ENCODE measurements around the gene ACSM2A.
"Not testable (repeated sequence)": the region's sequence is repeated elsewhere in the genome, so short reads cannot be mapped to it uniquely, and the experiment has no call there.

Gene ACSM2A

GRCh38 chr16:20441859-20442258 is 9.5 kb upstream of the ACSM2A start:
- DNase-seq; in situ Hi-C loops (cut with HindIII; ENCODE audit: low pct_ligation_motif_present, low pct_unique_long_range_greater_than_20kb, low sequenced_read_pairs): not testable (repeated sequence)

DNA sequence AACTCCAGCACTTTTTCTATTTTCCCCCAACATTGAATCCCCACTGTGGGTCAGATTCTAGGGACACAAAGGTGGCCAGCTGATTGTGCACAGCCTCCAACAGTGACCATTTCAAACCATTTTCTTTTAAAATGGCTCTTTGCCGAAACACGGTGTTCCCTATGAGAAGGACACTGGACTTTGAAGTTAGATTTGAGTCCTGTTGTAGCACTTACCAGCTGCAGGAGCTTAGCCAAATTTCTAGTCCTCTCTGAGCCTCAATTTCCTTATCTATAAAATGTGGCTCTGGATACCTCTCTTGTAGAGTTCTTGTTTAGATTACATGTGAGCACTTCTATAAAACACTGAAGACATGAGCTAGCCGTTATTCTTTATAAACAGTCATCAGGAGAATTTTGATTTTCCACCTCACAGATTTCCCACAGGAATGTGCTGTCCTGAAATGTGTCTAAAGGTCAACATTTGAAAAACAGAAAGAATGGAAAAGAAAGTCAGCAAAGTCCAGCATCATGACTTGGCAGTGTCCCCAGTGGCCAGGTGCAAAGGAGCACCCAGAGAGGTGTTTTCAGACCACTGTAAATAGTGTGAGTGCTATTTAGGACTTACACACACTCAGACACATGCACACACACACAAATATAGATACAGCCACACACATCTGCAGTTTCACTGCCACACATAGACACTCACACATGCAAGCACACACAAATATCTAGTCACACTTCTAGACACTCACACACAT is 4.5 kb upstream of the ACSM2A start:
- in situ Hi-C loops (cut with HindIII; ENCODE audit: low pct_ligation_motif_present, low pct_unique_long_range_greater_than_20kb, low sequenced_read_pairs) = not testable (repeated sequence)

DNA sequence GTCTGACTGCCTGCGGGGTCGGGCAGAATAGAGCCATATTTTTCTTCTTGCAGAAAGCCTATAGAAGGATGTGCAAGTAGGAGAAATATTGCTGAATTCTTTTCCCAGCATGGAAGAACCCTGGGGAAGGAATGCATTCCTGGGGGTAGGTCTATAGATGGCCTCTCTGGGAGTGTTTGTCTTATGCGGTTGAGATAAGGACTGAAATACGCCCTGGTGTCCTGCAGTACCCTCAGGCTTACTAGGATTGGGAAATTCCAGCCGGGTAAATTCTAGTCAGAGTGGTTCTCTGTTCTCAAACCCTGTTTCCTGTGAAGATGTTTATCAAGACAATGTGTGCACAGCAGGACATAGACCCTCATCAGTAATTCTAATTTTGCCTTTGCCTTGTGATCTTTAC is 2.3 kb downstream of the ACSM2A start:
- DNase-seq; in situ Hi-C loops (cut with HindIII; ENCODE audit: low pct_ligation_motif_present, low pct_unique_long_range_greater_than_20kb, low sequenced_read_pairs): not testable (repeated sequence)

More for the DNA sequence above, 4.5 kb upstream of the ACSM2A start:
- not testable (repeated sequence) for DNase-seq

- in situ Hi-C loops (cut with HindIII; ENCODE audit: low pct_ligation_motif_present, low pct_unique_long_range_greater_than_20kb, low sequenced_read_pairs); DNase-seq: not testable (repeated sequence)
These were observed 7.9 kb downstream of the ACSM2A start for GRCh38 chr16:20459227-20459626.

DNA sequence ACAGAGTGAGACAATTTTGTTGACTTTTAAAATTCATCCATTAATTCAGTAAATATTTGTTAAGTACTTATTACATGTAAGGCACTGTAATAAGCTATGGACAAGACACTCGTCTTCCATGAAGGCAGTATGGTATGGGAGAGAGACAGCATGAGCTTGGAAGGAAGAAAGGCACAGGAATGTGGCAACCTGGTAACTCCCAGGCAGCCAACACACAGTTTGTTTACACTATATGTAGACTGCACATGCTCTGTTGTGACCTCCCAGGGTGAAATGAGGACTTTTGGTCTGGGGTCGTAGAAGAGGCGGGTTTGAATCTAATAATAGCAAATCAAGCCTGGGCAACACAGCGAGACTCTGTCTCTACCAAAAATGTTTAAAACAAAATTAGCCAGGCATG is 9.0 kb downstream of the ACSM2A start:
- in situ Hi-C loops (cut with HindIII; ENCODE audit: low pct_ligation_motif_present, low pct_unique_long_range_greater_than_20kb, low sequenced_read_pairs); DNase-seq: not testable (repeated sequence)

GRCh38 chr16:20468954-20469353 is 17.6 kb downstream of the ACSM2A start:
- DNase-seq; in situ Hi-C loops (cut with HindIII; ENCODE audit: low pct_ligation_motif_present, low pct_unique_long_range_greater_than_20kb, low sequenced_read_pairs): not testable (repeated sequence)

- in situ Hi-C loops (cut with HindIII; ENCODE audit: low pct_ligation_motif_present, low pct_unique_long_range_greater_than_20kb, low sequenced_read_pairs); DNase-seq: not testable (repeated sequence)
These were observed 18.6 kb downstream of the ACSM2A start for GRCh38 chr16:20469930-20470329.

- DNase-seq; in situ Hi-C loops (cut with HindIII; ENCODE audit: low pct_ligation_motif_present, low pct_unique_long_range_greater_than_20kb, low sequenced_read_pairs): not testable (repeated sequence)
These were observed 19.4 kb downstream of the ACSM2A start for GRCh38 chr16:20470732-20471131.

DNA sequence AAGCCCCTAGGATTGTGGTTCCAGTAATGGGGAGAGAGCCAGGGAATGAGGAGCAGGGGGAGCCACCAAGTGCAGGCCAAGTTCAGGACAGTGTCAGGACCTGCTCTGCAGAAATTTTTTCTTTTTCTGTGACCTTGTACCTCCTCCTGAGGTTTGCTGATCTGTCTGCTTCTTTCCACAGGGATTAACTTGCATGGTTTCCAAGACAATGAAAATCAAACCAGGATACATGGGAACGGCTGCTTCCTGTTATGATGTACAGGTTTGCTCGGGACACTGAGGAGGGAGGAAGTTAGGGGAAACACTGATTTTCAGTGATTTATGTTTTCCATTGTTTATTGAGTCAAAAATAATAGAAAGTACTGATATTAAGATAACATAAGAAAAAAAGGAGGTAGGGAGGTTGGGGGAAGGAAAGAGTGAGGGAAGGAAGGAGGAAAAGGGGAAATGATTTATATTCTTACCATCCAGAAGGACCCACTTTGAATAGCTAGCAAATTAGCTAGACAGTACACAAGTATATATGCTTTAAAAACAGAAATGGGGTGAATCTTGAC is 25.9 kb downstream of the ACSM2A start:
- in situ Hi-C loops (cut with HindIII; ENCODE audit: low pct_ligation_motif_present, low pct_unique_long_range_greater_than_20kb, low sequenced_read_pairs); DNase-seq: not testable (repeated sequence)

GRCh38 chr16:20483989-20484388 is 32.7 kb downstream of the ACSM2A start:
- DNase-seq; in situ Hi-C loops (cut with HindIII; ENCODE audit: low pct_ligation_motif_present, low pct_unique_long_range_greater_than_20kb, low sequenced_read_pairs): not testable (repeated sequence)

DNA sequence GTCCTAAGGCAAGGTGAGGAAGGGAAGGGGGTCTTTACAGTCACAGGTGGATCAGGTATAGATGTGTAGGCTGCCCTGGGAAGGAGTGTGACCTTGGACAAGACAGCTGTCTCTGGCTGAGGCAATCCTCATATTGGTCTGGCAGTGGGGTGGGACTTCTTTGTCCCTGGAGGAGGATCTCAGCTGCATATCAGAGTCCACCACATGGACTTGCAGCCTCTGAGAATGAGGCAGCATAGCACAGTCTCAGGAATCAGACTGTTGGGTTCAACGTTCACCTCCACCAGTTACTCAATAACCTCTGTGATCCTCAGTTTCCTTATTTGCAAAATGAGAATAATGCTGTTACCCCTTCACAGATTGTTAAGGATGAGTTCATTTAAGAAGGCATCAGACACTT is 33.4 kb downstream of the ACSM2A start:
- DNase-seq = no peak
- in situ Hi-C loops (cut with HindIII; ENCODE audit: low pct_ligation_motif_present, low pct_unique_long_range_greater_than_20kb, low sequenced_read_pairs) = no loop called here

DNA sequence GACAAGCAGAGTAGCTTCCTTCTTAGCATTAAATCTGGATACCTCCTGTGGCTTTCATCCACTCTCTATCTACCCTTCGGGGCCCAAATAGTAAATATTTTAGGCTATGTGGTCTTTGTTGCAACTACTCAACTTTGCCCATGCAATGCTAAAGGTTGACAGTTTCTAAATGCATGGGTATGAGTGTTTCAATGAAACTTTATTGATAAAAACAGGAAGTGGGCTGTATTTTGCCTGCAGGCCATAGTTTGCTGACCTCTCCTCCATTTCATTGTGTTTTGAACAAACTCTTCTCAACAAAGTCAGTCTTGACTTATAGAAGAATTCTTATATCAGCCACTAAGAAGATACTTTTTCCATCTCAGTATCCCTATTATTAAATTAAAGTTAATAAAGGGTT is 34.1 kb downstream of the ACSM2A start:
- in situ Hi-C loops (cut with HindIII; ENCODE audit: low pct_ligation_motif_present, low pct_unique_long_range_greater_than_20kb, low sequenced_read_pairs) = no loop called here
- DNase-seq = no peak

- in situ Hi-C loops (cut with HindIII; ENCODE audit: low pct_ligation_motif_present, low pct_unique_long_range_greater_than_20kb, low sequenced_read_pairs); DNase-seq: not testable (repeated sequence)
These were observed 39.7 kb downstream of the ACSM2A start for GRCh38 chr16:20490994-20491393.

- DNase-seq; in situ Hi-C loops (cut with HindIII; ENCODE audit: low pct_ligation_motif_present, low pct_unique_long_range_greater_than_20kb, low sequenced_read_pairs): not testable (repeated sequence)
These were observed 40.1 kb downstream of the ACSM2A start for GRCh38 chr16:20491448-20491847.

GRCh38 chr16:20504418-20504817 is 53.1 kb downstream of the ACSM2A start:
- in situ Hi-C loops (cut with HindIII; ENCODE audit: low pct_ligation_motif_present, low pct_unique_long_range_greater_than_20kb, low sequenced_read_pairs) = no loop called here
- DNase-seq = no peak

DNA sequence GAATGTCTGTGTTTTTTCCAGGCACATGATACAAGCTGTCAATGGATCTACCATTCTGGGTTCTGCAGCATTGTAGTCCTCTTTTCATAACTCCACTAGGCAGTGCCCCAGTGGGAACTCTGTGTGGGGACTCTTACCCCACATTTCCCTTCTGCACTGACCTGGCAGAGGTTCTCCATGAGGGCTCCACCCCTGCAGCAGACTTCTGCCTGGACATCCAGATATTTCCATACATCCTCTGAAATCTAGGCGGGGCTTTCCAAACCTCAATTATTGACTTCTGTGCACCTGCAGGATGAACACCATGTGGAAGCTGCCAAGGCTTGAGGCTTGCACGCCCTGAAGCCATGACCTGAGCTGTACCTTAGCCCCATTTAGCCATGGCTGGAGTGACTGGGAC is 56.0 kb downstream of the ACSM2A start:
- in situ Hi-C loops (cut with HindIII; ENCODE audit: low pct_ligation_motif_present, low pct_unique_long_range_greater_than_20kb, low sequenced_read_pairs) = no loop called here
- DNase-seq = no peak

GRCh38 chr16:20510323-20510722 is 59.0 kb downstream of the ACSM2A start:
- in situ Hi-C loops (cut with HindIII; ENCODE audit: low pct_ligation_motif_present, low pct_unique_long_range_greater_than_20kb, low sequenced_read_pairs) = no loop called here

DNA sequence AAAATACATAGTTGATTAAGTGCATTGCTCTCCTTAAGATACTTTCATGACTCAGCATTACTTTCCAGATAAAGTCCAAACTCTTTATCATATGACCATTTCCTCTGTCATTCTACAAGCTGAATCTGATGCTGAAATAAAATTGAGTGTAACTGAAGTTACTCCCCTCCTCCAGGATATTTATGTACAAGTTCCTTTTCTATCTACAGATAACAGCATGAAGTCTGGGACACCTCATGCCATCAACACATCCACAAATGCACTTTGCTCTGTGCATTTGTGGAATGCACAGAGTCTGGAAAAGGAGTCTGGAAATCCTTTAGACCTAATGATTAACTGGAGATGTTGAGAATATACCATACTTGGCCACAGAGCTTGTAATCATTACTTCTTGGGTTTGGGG is 64.4 kb downstream of the ACSM2A start:
- in situ Hi-C loops (cut with HindIII; ENCODE audit: low pct_ligation_motif_present, low pct_unique_long_range_greater_than_20kb, low sequenced_read_pairs) = no loop called here
- no peak for DNase-seq

More at GRCh38 chr16:20510323-20510722, 59.0 kb downstream of the ACSM2A start:
- DNase-seq = no peak

DNA sequence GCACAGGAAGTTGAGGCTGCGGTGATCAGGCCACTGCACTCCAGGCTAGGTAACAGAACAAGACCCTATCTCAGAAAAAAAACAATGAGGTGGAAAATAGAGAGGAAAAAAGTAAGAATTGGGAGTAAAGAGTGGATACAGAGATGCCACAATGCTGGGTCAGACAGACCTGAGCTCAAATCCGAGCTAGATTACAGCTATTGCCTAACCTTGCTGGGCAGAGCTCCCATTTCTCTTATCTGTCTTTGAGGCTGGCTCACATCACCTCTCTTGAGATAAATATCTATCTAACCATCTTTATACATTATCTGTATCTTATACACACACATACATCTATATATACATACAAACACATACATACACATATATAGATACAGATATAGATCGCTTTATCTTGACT is 65.8 kb downstream of the ACSM2A start:
- in situ Hi-C loops (cut with HindIII; ENCODE audit: low pct_ligation_motif_present, low pct_unique_long_range_greater_than_20kb, low sequenced_read_pairs) = no loop called here

GRCh38 chr16:20519231-20519630 is 67.9 kb downstream of the ACSM2A start:
- DNase-seq = no peak
- in situ Hi-C loops (cut with HindIII; ENCODE audit: low pct_ligation_motif_present, low pct_unique_long_range_greater_than_20kb, low sequenced_read_pairs) = no loop called here

More for the DNA sequence above, 65.8 kb downstream of the ACSM2A start:
- DNase-seq = no peak
